ENCODE results near the gene FBXO4.

GRCh38 chr5:41892031-41892430 is 33.0 kb upstream of the FBXO4 start:
- TF ChIP-seq, protein P1, sequence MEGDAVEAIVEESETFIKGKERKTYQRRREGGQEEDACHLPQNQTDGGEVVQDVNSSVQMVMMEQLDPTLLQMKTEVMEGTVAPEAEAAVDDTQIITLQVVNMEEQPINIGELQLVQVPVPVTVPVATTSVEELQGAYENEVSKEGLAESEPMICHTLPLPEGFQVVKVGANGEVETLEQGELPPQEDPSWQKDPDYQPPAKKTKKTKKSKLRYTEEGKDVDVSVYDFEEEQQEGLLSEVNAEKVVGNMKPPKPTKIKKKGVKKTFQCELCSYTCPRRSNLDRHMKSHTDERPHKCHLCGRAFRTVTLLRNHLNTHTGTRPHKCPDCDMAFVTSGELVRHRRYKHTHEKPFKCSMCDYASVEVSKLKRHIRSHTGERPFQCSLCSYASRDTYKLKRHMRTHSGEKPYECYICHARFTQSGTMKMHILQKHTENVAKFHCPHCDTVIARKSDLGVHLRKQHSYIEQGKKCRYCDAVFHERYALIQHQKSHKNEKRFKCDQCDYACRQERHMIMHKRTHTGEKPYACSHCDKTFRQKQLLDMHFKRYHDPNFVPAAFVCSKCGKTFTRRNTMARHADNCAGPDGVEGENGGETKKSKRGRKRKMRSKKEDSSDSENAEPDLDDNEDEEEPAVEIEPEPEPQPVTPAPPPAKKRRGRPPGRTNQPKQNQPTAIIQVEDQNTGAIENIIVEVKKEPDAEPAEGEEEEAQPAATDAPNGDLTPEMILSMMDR (IDR thresholded peaks at IDR 0.05): no peak
- TF ChIP-seq EZH2 (IDR thresholded peaks at IDR 0.05; ENCODE audit: borderline replicate concordance, insufficient read depth, low read depth, low read length, poor library complexity, severe bottlenecking): no peak
